Gastrocnemius medialis (tissue), 4 donors: ENCODE results near the gene OTOP3. TPM values are rescaled to one million over a fixed set of nuclear protein-coding genes. Genes with fewer than 3 reads are reported as not detected.
"Not testable (repeated sequence)": the region's sequence is repeated elsewhere in the genome, so short reads cannot be mapped to it uniquely, and the experiment has no call there.

ENCODE experiments used
- ATAC-seq, 2 donors: fragments of 150-250 bp; one replicate each; pipeline ENCODE4 v1.9.1; 2016
- DNase-seq, 2 donors: peaks; one replicate each; pipeline ENCODE4 v3.0.0-alpha.2; 2019
- H3K27ac ChIP-seq, 4 donors: fragments of 200-600 bp; sonication (generic); 1 replicate in 1 of 4; 2 replicates in 3 of 4; pipeline ENCODE4 v1.5.1; 2016 to 2018; ENCODE audit warnings: mild to moderate bottlenecking in 2 of 4, moderate library complexity in 1 of 4
- H3K27me3 ChIP-seq, 3 donors: fragments of 200-600 bp; sonication (generic) in 2 of 3; 1 replicate in 1 of 3; 2 replicates in 2 of 3; pipeline versions ENCODE4 v1.5.1 to v1.6.0; 2016 to 2019; ENCODE audit warnings: mild to moderate bottlenecking in 1 of 3, moderate library complexity in 1 of 3
- H3K36me3 ChIP-seq, 2 donors: fragments of 200-600 bp; sonication (generic) in 1 of 2; one replicate each; pipeline ENCODE4 v1.5.1; 2017 to 2018
- H3K4me1 ChIP-seq, 2 donors: fragments of 200-600 bp; sonication (generic) in 1 of 2; one replicate each; pipeline ENCODE4 v1.5.1; 2016 to 2017; ENCODE audit warnings: mild to moderate bottlenecking in 2 of 2
- H3K4me3 ChIP-seq, 4 donors: fragments of 200-600 bp; sonication (generic) in 3 of 4; 1 replicate in 1 of 4; 2 replicates in 3 of 4; pipeline ENCODE4 v1.5.1; 2016 to 2019; ENCODE audit warnings: mild to moderate bottlenecking in 2 of 4
- H3K9me3 ChIP-seq, 3 donors: fragments of 200-600 bp; sonication (generic) in 2 of 3; 1 replicate in 1 of 3; 2 replicates in 2 of 3; pipeline ENCODE4 v1.5.1; 2016 to 2019
- CTCF ChIP-seq, 5 experiments: fragments of 450-650 bp in 3 of 5; fragments of 200-600 bp in 2 of 5; sonication (generic) in 2 of 5; IDR thresholded peaks in 4 of 5; conservative IDR thresholded peaks in 1 of 5; 1 replicate in 4 of 5; 2 replicates in 1 of 5; pipeline ENCODE4 v1.5.1; 2016 to 2019; ENCODE audit warnings: antibody characterized with exemption in 5 of 5, mild to moderate bottlenecking in 3 of 5, moderate library complexity in 3 of 5
- POLR2A ChIP-seq, 2 donors: fragments of 450-650 bp; IDR thresholded peaks; one replicate each; pipeline ENCODE4 v1.6.1; 2017; ENCODE audit warnings: antibody characterized with exemption in 2 of 2, mild to moderate bottlenecking in 2 of 2, moderate library complexity in 2 of 2
- in situ Hi-C, 4 donors: fragments of 200-750 bp; cut with MboI; loops; one replicate each; pipeline versions ENCODE4 v1.15.0 to v1.8.0; 2017; ENCODE audit warnings: low sequenced_read_pairs in 4 of 4
- intact Hi-C: fragments of 100-400 bp; cut with DNase I; formaldehyde crosslinking; loops from one replicate; pipeline ENCODE4 v1.15.1; 2023; ENCODE audit warnings: low total_unique reads
- total RNA-seq, 4 donors: library from RNA; depleted of rRNA; stranded (reverse); fragments of >200 nt; gene quantifications; one replicate each; pipeline versions ENCODE4 v1.1.0 to v1.2.3, GENCODE V29; 2016

Gene OTOP3
- total RNA-seq, 4 donors from 2014 or later, result not detected

- DNase-seq, result no peak
- TF ChIP-seq POLR2A (IDR thresholded peaks at IDR 0.05) (no peak), CTCF (IDR thresholded peaks at IDR 0.05 in 4 of 5, conservative IDR thresholded peaks at IDR 0.05 in 1 of 5) (no peak)
- intact Hi-C loops, result no loop called here
- Histone ChIP-seq H3K36me3 (no peaks in the 10 kb centered on the region), H3K4me3 (no peak overlapping the region), H3K27ac (no peak overlapping the region), H3K27me3 (no peaks in the 10 kb centered on the region), H3K4me1 (no peaks in the 10 kb centered on the region), H3K9me3 (no peaks in the 10 kb centered on the region)
- no peak for ATAC-seq
- in situ Hi-C loops, result loop anchor here in 1 of 4 donors (25.0 kb wide), 1 partner anchor 224 kb away; the partner anchor contains the start of gene SUMO2
Measured at GRCh38 chr17:74963656-74964055, 28.0 kb downstream of the OTOP3 start.

- in situ Hi-C loops (loop anchor here in 1 of 4 donors (25.0 kb wide), 1 partner anchor 223 kb away; the partner anchor contains the start of gene SUMO2), intact Hi-C loops (no loop called here)
- DNase-seq, result no peak
Measured at GRCh38 chr17:74964246-74964761, 28.6 kb downstream of the OTOP3 start.

GRCh38 chr17:74964988-74965622 lies 29.4 kb downstream of the OTOP3 start:
- no peaks in the 10 kb centered on the region for H3K4me1 ChIP-seq
- ATAC-seq (no peak), DNase-seq (no peak)
- in situ Hi-C loops, result loop anchor here in 1 of 4 donors (25.0 kb wide), 1 partner anchor 222 kb away; the partner anchor contains the start of gene SUMO2
- intact Hi-C loops, result no loop called here
- no peak overlapping the region for H3K4me3 ChIP-seq
- H3K36me3 ChIP-seq, result no peaks in the 10 kb centered on the region
- H3K27ac ChIP-seq, result no peak overlapping the region
- TF ChIP-seq POLR2A (IDR thresholded peaks at IDR 0.05), result no peak
- no peak for TF ChIP-seq CTCF (IDR thresholded peaks at IDR 0.05 in 4 of 5, conservative IDR thresholded peaks at IDR 0.05 in 1 of 5)
- no peaks in the 10 kb centered on the region for H3K27me3 ChIP-seq
- H3K9me3 ChIP-seq, result no peaks in the 10 kb centered on the region

More at GRCh38 chr17:74964246-74964761, 28.6 kb downstream of the OTOP3 start:
- TF ChIP-seq CTCF (IDR thresholded peaks at IDR 0.05 in 4 of 5, conservative IDR thresholded peaks at IDR 0.05 in 1 of 5) (no peak), POLR2A (IDR thresholded peaks at IDR 0.05) (no peak)
- H3K27me3 ChIP-seq, result no peaks in the 10 kb centered on the region
- ATAC-seq, result no peak
- no peaks in the 10 kb centered on the region for H3K36me3 ChIP-seq
- H3K27ac ChIP-seq, result no peak overlapping the region
- no peak overlapping the region for H3K4me3 ChIP-seq
- H3K4me1 ChIP-seq, result no peaks in the 10 kb centered on the region
- no peaks in the 10 kb centered on the region for H3K9me3 ChIP-seq

GRCh38 chr17:74968361-74968780 lies 32.7 kb downstream of the OTOP3 start:
- no peaks in the 10 kb centered on the region for H3K36me3 ChIP-seq
- ATAC-seq, result no peak
- H3K27me3 ChIP-seq, result peaks cover 9 to 22% (median 20%) of the 10 kb centered on the region in 3 donors
- H3K9me3 ChIP-seq, result no peaks in the 10 kb centered on the region
- in situ Hi-C loops, result loop anchor here in 1 of 4 donors (25.0 kb wide), 1 partner anchor 219 kb away; the partner anchor contains the start of gene SUMO2
- no peak overlapping the region for H3K27ac ChIP-seq
- TF ChIP-seq CTCF (IDR thresholded peaks at IDR 0.05 in 4 of 5, conservative IDR thresholded peaks at IDR 0.05 in 1 of 5) (no peak), POLR2A (IDR thresholded peaks at IDR 0.05) (no peak)
- H3K4me1 ChIP-seq, result peaks cover 0 to 7% of the 10 kb centered on the region in 2 donors
- intact Hi-C loops, result no loop called here
- no peak for DNase-seq
- H3K4me3 ChIP-seq, result no peak overlapping the region

GRCh38 chr17:74969501-74969900 lies 33.8 kb downstream of the OTOP3 start:
- intact Hi-C loops, H3K9me3 ChIP-seq, H3K27ac ChIP-seq, H3K4me1 ChIP-seq, H3K4me3 ChIP-seq, DNase-seq, H3K36me3 ChIP-seq, ATAC-seq: not testable (repeated sequence)
- H3K27me3 ChIP-seq, result peaks cover 11 to 26% (median 20%) of the 10 kb centered on the region in 3 donors
- in situ Hi-C loops, result loop anchor here in 1 of 4 donors (25.0 kb wide), 1 partner anchor 218 kb away; the partner anchor contains the start of gene SUMO2
